Activated CD8-positive, alpha-beta memory T cell treated with anti-CD3 and anti-CD28 coated beads for 36 hours (primary cell): ENCODE data around the gene THOC6. TPM values are rescaled to one million over a fixed set of nuclear protein-coding genes. Genes with fewer than 3 reads are reported as not detected.

ENCODE experiments used
- CTCF ChIA-PET: fragments of 350-600 bp; sonication (Branson Sonifier 250); formaldehyde crosslinking; loops from one replicate; lab custom pipeline; 2021; ENCODE audit warnings: antibody characterized with exemption; lab: Charles Lee
- POLR2A ChIA-PET: fragments of 350-600 bp; sonication (Branson Sonifier 250); formaldehyde crosslinking; loops from one replicate; lab custom pipeline; 2021; ENCODE audit warnings: antibody characterized with exemption; lab: Charles Lee
- total RNA-seq, 2 experiments: library from RNA; stranded (reverse); gene quantifications; one replicate each; pipeline ENCODE4 v1.2.3, GENCODE V29; 2021

Gene THOC6
- total RNA-seq, 2 experiments from 2014 or later, result 54.7 to 56.8 TPM

DNA sequence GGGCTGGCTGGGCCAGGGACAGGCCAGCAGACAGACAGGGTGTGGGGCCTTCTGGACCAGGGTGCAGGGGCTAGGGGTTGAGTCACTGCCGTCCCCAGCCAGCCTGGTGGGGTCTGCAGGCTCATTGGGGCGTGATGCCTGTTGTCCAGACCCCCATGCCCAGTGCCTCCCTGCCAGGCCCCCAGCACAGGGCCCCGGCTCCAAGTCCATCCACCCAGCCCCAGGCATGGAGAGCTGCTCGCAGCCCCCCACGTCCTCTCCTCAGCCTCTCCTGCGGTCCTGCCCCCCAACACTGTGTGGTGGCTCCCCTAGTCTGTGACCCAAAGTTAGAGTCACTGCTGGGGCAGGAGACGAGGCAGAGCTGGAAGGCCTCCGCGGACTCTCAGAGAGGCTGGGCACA is 36.5 kb upstream of the THOC6 start:
- CTCF ChIA-PET, result interaction anchor here (1.0 kb wide), 1 partner anchor 60 kb away, joined by 3 read pairs; no protein-coding TSS in a partner anchor
- POLR2A ChIA-PET, result no interaction called here

DNA sequence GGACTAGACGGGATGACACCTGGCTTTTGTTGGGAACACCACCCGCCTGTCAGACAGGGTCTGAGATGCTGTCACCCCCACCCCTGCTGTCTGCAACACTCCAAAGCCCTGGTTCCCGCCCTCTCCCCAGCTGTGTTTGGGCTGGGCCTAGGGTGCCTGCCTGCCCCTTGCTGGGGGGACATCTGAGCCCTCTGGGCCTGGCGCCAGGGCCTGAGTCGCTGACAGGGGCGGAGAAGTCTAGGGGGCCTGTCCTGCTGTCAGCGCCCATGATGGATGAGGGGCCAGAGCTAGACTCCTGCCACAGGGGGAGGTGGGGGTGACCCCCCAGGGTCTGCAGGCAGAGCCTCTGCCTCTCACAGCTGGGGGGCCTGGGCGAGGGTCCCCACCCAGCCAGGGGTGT is 36.0 kb upstream of the THOC6 start:
- ChIA-PET POLR2A (no interaction called here), CTCF (interaction anchor here (1.0 to 1.2 kb wide), 2 partner anchors 35 to 61 kb away, joined by 3 read pairs; no protein-coding TSS in a partner anchor)

DNA sequence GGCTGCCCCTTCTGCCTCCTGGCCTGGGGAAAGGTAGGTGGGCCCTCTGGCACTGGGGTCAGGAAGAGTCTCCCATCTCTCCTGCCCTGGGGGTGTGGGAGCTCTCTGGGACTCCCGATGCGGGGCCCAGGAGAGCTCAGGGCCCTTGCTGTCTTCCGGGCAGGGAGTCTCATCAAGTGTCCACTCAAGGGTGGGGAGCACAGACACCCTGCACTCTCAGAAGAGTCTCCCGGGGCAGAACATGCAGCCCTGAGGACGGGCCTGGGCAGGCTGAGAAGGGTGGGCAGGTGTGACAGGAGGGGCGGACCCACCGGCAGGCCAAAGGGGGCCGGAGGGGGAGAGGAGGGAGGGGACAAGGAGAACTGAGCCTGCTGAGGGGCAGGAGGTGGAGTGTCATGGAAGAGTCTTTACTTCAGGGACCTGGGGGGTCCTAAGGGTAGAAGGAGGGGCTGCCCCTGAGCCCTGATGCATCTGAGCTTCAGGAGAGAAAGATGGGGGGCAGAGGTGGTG is 35.2 kb upstream of the THOC6 start:
- ChIA-PET CTCF (interaction anchor here (1.2 kb wide), 1 partner anchor 34 kb away, joined by 3 read pairs; no protein-coding TSS in a partner anchor), POLR2A (no interaction called here)

DNA sequence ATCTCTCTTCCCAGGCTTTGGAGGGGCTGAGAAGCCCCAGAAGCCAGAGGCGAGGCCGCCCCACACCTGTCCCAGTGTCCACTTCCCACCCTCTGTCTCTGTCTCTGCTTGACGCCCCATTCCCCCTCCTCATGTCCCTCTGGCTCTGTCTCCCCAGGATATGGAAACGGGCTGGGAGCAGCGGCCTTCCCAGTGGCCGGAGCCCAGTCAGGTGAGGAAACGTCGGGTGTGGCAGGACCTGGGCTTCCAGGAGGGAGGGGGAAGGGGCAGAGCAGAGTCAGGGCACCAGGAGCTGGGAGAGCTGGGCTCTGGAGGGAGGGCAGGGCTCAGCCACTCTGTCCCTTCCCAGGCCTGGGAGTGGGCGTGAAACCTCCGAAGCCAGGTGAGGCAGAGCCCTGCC is 32.9 kb upstream of the THOC6 start:
- CTCF ChIA-PET, result interaction anchor here (0.8 kb wide), 1 partner anchor 17 kb away, joined by 3 read pairs; no protein-coding TSS in a partner anchor
- POLR2A ChIA-PET, result no interaction called here

DNA sequence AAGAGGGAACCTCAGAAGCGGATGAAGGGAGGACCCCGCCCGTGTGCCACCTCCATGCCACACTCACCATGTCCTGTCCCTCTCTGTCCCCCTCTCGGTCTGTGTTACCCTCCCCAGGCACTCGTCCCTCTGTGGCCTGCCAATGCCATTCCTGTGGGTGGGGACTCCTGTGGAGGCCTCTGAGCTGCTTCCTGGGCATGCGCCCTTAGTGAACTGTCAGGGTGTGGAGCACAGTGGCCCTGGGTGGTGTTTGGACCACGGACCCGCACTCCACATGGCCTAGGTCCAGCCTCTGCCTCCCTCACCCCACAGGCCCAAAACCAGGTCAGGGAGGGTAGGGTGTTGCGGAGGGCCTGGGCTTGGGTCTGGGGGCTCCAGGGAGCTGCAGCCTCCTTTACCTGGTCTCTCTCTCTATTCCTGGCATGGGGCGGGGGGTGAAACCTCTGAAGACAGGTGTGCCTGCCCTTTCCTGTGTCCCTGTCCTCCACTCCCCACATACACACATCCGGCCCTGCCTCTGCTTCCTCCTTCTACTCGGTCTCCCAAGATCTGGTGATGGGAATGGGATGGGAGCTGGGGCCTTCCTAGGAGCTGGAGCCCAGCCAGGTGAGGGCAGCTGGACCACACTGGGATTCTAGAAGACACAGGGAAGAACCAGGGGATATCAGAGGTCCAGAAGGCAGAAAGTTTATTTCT is 32.1 kb upstream of the THOC6 start:
- CTCF ChIA-PET, result interaction anchor here (0.8 kb wide), 1 partner anchor 16 kb away, joined by 3 read pairs; no protein-coding TSS in a partner anchor
- POLR2A ChIA-PET, result no interaction called here

DNA sequence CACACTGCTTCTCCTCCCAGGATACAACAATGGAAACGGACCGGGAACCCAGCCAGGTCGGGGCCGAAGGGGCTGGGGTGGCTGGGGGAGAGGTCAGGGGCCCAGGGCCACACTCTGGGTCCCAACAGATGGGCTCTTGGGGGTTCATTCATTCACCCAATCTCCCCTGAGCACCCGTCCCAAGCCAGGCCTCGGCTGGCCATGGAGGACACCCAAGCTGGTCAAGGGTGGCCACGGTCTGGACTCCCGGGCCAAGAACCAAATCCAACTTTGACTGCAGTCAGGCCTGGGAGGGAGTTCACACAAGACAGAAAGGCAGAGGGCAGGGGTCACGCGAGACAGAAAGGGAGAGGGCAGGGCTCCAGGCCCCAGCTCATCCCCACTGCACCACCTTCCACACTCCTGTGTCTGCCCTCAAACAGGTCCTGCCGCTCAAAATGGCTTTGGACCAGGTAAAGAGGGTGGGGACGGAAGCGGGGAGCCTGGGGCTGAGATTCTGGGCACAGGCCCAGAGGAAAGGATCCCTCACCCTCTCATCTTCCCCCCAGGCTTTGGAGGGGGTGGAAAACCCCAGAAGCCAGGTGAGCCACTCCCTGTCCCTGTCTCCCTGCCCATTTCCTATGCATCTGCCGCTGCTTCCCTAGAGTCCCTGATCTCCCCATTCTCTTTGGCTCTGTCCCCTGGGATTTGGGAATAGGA is 31.3 kb upstream of the THOC6 start:
- ChIA-PET POLR2A (no interaction called here), CTCF (no interaction called here)

DNA sequence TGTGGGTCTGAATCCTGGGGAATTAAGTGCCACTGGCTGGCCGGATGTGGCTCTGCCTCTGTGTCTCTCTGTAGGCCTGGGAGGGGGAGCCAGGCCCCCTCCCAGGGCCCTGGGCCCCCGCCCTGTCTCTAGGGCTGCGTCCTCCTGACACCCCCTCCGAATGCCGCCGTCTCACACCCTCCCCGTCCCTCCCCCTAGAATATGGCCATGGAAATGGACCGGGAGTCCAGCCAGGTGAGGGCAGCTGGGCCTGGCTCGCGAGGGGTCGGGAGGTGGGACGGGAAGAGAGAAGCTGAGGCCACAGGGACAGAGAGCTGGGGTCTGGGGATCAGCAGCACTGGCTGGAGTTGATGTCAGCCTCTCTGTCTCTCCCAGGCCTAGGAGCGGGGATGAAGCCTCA is 27.5 kb upstream of the THOC6 start:
- ChIA-PET CTCF (interaction anchor here (0.8 kb wide), 1 partner anchor 32 kb away, joined by 3 read pairs; no protein-coding TSS in a partner anchor), POLR2A (no interaction called here)

DNA sequence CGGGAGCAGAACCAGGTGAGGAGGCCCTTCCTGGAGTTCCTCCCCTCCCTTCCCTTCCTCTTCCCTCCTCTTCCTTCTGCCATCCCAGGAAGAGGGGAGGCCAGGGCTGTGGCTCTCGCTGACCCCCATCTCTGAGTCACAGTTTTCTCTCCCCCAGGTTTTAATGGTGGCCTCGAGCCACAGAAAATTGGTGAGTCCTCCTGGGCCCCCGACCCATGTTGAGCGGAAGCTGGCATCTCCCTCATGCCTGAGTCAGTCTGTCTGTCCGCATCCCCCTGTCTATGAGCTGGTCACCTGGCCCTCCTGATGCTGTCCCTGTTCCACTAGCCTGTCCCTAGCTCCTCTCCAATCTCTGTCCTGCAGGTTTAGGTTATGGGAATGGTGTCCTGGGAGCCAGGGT is 23.9 kb upstream of the THOC6 start:
- CTCF ChIA-PET, result interaction anchor here (2.1 kb wide), 1 partner anchor 29 kb away, joined by 12 read pairs; no protein-coding TSS in a partner anchor
- POLR2A ChIA-PET, result no interaction called here

DNA sequence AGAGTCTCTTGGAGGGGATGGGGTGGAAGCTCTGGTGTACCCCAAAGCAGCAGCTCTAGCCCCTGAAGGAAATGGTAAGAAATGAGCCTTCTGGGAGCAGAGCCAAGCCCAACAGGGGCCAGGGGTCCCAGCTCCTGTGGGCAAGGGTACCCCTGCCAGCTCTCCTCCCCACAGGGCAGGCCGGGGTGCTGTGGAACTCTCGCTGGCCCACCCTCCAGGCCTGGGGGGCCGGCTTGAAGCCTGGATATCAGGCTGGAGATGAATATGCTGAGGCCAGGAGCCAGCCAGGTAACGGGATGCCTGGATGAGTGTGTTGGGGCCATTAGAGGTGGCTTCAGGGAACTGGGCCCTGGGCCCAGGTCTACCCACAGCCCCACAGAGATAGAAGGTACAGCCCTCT is 23.3 kb upstream of the THOC6 start:
- ChIA-PET POLR2A (no interaction called here), CTCF (interaction anchor here (1.6 to 2.1 kb wide), 2 partner anchors 28 to 31 kb away, joined by 6 to 12 read pairs; no protein-coding TSS in a partner anchor)

DNA sequence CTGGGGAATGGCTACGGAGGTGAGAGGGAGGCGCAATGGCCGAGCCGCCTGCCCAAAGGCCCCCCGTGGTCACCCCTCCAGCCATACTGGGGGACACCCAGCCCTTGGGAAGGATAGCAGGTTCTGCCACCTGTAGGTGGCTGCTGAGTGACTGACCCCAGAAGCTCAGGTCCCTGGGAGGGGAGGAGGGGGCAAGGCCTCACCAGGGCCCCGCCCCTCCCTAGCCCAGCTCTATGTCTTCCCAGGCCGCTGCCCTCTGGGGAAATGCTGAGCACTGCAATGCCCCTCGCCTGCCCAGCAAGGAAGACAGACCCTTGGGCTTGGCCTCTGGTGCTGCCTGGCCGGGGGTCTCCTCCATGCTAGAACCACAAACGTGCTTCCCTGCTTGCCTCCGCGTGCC is 22.5 kb upstream of the THOC6 start:
- ChIA-PET POLR2A (no interaction called here), CTCF (interaction anchor here (1.6 to 2.1 kb wide), 2 partner anchors 27 to 30 kb away, joined by 6 to 12 read pairs; no protein-coding TSS in a partner anchor)

DNA sequence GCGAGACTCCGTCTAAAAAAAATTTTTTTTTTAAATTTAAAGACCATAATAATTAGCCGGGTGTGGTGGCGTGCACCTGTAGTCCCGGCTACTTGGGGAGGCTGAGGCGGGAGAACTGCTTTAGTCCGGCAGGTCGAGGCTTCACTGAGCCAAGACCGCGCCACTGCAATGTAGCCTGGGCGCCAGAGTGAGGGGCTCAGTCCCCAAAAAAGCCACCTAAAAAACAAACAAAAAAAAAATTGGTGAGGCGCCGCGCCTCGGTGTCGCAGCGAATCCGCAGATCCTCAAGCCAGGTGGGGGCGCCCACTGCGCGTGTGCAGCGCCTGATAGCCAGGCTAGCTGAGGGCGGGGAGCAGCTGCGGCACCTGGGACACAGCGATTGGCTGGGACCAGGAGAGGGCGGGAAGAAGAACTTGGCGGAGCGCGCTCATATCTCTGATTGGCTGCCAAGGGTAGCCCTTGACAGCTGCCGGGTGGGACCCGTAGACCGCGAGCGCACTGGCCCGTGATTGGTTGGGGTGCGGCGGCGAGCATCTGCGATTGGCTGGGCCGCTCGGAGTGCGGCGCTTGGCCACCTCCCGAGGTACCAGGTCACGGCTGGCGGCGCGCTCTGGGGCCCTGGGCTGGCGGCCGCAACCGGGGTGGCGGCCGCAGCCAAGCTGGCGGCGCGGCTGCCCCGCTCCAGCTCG is 20.1 kb upstream of the THOC6 start:
- POLR2A ChIA-PET, result interaction anchor here (1.0 kb wide), 1 partner anchor 18 kb away, joined by 3 read pairs; no protein-coding TSS in a partner anchor

DNA sequence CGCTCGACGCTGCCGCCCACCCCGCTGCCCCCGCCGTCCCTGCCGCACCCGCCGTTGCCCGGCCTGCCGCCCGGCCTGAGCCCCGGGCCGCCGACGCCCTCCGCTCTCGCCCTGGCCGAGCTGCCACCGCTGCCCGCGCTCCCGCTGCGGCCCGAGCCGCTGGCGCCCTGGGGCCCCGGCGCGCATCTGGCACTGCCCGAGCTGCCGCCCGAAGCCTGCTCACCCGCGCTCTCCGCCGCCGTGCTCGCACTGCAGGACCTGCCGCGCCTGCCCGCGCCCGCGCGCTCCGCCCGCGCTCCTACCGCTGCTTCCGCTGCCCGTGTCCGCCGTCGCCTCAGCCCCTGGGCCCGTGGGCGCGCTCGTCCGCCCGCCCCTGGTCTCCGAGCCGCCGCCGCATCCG is 19.5 kb upstream of the THOC6 start:
- ChIA-PET POLR2A (interaction anchor here (1.0 to 1.2 kb wide), 2 partner anchors 18 to 145 kb away, joined by 3 to 4 read pairs; no protein-coding TSS in a partner anchor), CTCF (interaction anchor here (0.8 to 7.2 kb wide), 10 partner anchors 10 to 122 kb away, joined by 3 to 73 read pairs (median 3); partner anchors contain the start of genes HCFC1R1, PKMYT1, THOC6 and TNFRSF12A)

More for the DNA sequence above, 20.1 kb upstream of the THOC6 start:
- CTCF ChIA-PET, result interaction anchor here (0.8 to 7.2 kb wide), 10 partner anchors 9 to 123 kb away, joined by 3 to 73 read pairs (median 3); partner anchors contain the start of genes HCFC1R1, PKMYT1, THOC6 and TNFRSF12A

DNA sequence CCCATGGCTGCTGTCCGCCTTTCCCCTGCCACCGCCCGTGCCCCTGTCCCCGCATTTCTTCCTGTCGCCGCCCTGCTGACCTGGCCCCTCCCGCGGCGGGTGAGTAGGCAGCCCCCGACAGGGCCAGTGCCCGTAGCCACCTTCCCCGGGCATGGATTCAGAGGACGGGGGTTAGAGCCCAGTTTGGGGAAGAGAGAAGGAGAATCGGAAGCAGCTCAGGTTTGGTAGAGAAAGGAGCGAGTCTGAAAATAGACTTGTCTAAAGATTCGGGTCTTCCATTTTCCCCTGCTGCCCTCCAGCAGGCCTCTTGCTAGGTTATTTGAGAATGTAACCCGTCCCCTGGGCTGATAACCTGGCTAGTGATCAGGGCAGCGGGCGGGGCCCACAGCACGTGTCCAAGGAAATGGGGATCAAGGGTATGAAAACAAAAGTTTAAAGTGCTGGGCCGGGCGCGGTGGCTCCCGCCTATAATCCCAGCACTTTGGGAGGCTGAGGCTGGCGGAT is 19.0 kb upstream of the THOC6 start:
- POLR2A ChIA-PET, result interaction anchor here (1.2 kb wide), 1 partner anchor 144 kb away, joined by 4 read pairs; no protein-coding TSS in a partner anchor
- CTCF ChIA-PET, result interaction anchor here (0.6 to 7.2 kb wide), 4 partner anchors 18 to 234 kb away, joined by 4 to 73 read pairs (median 11); partner anchors contain the start of genes HCFC1R1 and THOC6

DNA sequence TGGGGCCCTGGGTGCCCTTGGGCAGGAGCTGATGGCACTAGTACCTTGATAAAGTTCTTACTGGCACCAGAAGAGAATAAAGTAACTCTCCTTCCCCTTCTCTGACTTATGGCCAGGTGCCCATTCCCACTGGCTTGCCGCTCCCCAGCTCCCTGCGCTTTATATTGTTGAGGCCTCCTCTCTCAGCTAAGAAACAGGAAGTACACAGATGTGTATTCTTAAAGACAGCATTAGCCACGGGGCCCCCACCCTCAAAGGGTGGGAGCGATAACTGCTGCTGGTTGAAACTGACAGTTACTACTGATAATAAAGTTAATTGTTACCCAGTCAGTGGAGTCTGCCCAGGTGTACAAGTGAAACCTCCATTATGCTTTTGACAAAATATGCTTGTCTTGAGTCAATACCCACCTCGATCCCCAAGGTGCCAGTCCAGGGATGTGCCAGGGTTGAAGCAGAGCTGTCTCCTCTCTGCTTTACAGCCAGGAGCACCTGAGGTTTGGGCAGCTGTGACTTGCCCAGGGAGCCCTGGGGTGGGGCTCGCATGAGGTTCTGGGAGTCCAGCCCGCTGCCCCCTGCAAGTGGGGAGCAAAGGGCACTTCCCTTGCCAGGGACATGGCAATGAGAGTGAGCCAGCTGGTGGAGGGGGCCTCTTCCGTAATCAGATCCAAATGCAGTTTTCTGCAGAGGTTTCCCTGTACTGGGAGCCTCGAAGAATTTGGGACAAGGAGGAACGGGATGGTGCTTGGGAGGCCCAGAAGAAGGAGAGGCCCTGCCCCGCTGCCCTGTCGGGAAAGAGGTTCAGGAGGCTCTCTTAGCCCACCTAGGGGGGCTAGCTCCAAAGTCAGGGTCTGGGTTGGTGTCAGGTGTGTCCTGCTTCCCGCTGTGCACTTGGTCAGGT is 16.5 kb upstream of the THOC6 start:
- ChIA-PET POLR2A (interaction anchor here (0.5 to 0.6 kb wide), 2 partner anchors 32 to 120 kb away, joined by 3 to 5 read pairs; no protein-coding TSS in a partner anchor), CTCF (interaction anchor here (0.9 to 7.2 kb wide), 4 partner anchors 13 to 22 kb away, joined by 3 to 73 read pairs (median 10); partner anchors contain the start of gene TNFRSF12A)

DNA sequence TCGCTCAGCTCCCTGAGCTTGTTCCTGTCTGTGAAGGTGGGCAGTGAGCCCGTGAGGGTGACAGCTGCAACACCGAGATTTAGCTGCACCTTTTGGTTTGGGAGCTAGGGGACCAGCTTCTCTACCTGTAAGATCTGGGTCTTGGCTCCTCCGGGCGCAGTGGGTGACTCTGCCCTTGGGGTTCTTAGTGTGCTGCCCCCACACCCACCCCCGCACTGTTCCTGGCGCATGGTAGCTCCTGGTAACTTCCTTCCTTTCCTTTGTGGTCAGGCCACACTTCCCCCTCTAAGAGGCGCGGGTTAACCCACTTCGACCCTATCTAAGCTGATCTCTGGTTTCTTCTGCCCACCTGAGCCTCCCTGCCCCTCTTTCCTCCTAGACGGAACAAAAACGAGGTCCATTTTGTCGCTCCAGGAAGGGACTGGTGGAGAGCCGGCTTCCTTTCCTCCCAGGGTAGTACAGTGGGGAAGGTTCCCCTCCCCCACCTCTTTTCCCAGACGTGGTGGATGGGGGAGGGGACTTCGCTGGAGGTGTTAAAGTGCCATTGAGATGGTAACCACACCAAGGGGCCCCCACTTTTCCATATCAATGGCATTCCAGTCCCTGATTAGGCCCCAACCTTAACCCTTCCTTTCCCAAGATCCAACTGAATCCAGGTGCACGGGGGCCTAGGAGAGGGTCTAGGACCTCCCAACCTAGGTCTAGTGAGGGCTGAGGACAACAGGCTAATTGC is 15.7 kb upstream of the THOC6 start:
- CTCF ChIA-PET, result interaction anchor here (0.9 to 7.2 kb wide), 4 partner anchors 13 to 21 kb away, joined by 3 to 73 read pairs (median 10); partner anchors contain the start of gene TNFRSF12A
- POLR2A ChIA-PET, result interaction anchor here (0.6 kb wide), 1 partner anchor 31 kb away, joined by 3 read pairs; no protein-coding TSS in a partner anchor

DNA sequence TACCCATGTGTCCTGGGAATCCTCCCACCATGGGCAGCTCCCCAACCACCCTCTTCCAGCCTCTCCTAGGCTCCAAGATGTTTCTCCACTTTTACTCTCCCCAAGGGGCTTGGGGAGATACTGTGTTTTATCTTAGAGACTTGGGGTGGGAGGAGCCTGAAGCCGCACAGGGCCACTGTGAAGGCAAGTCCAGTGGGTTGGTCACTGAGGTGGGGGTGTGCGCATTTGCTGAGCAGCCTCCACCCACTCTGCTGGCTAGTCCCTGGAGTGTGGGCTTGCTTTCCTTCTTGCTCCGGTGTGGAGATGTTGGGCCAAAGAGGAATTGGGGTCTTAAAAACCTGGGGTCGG is 15.2 kb upstream of the THOC6 start:
- CTCF ChIA-PET, result interaction anchor here (2.1 to 7.2 kb wide), 2 partner anchors 12 to 21 kb away, joined by 16 to 73 read pairs; partner anchors contain the start of gene TNFRSF12A
- POLR2A ChIA-PET, result no interaction called here
